ENCODE results near the gene ATP13A5. TPM values are rescaled to one million over a fixed set of nuclear protein-coding genes. Genes with fewer than 3 reads are reported as not detected.

ATP13A5 gene
- total RNA-seq, 1 experiment from 2014 or later: not detected

DNA sequence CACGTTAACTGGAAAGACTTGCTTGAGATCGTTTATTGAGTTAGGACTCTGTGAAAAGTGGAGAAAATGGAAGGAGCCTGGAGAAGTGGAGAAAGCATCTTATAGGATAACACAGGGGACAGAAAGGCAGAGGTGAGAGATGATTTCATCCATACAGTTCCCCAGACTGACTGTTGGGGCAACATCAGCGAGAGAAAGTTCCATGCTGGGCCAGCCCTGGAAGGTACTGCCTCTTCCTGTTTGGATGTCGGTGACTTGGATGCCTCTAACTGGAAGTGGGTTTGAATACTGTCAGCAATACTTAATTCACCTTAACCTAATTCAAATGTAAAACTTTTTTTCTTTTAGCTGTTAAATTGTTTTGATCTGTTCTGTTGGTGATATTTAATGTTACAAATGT is 32.3 kb downstream of the ATP13A5 start:
- Histone ChIP-seq H3K4me1 (ENCODE audit: insufficient read depth, low read length) (peaks cover 12% of the 10 kb centered on the region), H3K18ac (ENCODE audit: insufficient read length, low read depth, low read length) (no peak overlapping the region), H2BK20ac (ENCODE audit: low read depth, low read length, poor library complexity, severe bottlenecking) (no peak overlapping the region), H3K4ac (ENCODE audit: low read depth, low read length) (no peak overlapping the region), H3K27me3 (ENCODE audit: insufficient read depth, low read length) (no peaks in the 10 kb centered on the region), H2BK12ac (ENCODE audit: insufficient read length, low read depth, low read length) (no peak overlapping the region), H4K8ac (replicated peaks; ENCODE audit: insufficient read length, low read depth, low read length) (no peak overlapping the region), H3K23ac (ENCODE audit: insufficient read length, low read depth, low read length) (no peak overlapping the region), H2AFZ (ENCODE audit: low read length) (no peak overlapping the region), H3K27ac (ENCODE audit: insufficient read length, low read depth, low read length) (no peak overlapping the region), H2BK15ac (ENCODE audit: low read depth, low read length) (no peak overlapping the region), H3K9me3 (ENCODE audit: control insufficient read depth, low read depth, low read length) (no peaks in the 10 kb centered on the region), H2BK5ac (ENCODE audit: insufficient read length, low read length) (no peak overlapping the region), H3K4me2 (ENCODE audit: insufficient read depth, insufficient read length, low read length) (no peak overlapping the region), H3K56ac (ENCODE audit: insufficient read length, low read depth, low read length) (no peak overlapping the region), H4K91ac (ENCODE audit: insufficient read length, low read depth, low read length) (no peak overlapping the region), H2BK120ac (ENCODE audit: low read depth, low read length, poor library complexity, severe bottlenecking) (no peak overlapping the region), H2AK5ac (ENCODE audit: insufficient read length, low read length) (no peak overlapping the region), H4K20me1 (ENCODE audit: control insufficient read depth, insufficient read depth, insufficient read length) (no peaks in the 10 kb centered on the region), H3K9ac (ENCODE audit: extremely low read depth, insufficient read length, low read length) (no peak overlapping the region), H3K79me2 (ENCODE audit: insufficient read depth, low read length) (no peaks in the 10 kb centered on the region), H3T11ph (ENCODE audit: low read length) (no peak overlapping the region), H4K5ac (ENCODE audit: insufficient read length, low read depth, low read length) (no peak overlapping the region), H3K23me2 (ENCODE audit: insufficient read length, low read depth, low read length, poor library complexity, severe bottlenecking) (no peaks in the 10 kb centered on the region), H3K79me1 (ENCODE audit: insufficient read depth, low read depth, low read length, poor library complexity, severe bottlenecking) (no peaks in the 10 kb centered on the region), H3K14ac (ENCODE audit: insufficient read depth, low read length) (no peak overlapping the region)
- Mint-ChIP-seq H3K4me3 (0 out of 5 replicates have a peak overlapping the region, but pooled peaks of 1 of the 2 experiments have one; percentile 16), H3K36me3 (ENCODE audit: insufficient read depth in 1 of 3, low read depth in 3 of 3) (no peaks in the 10 kb centered on the region), H3K27ac (peak overlapping the region in 1 of 3 experiments; percentile 6; a peak in 1 of 7 replicates), H3K9me3 (no peaks in the 10 kb centered on the region), H3K27me3 (ENCODE audit: low read depth) (no peaks in the 10 kb centered on the region; the same call in 1 of the 2 replicates), H3K4me1 (peaks cover 42 to 52% of the 10 kb centered on the region in 2 experiments)
- TF ChIP-seq, protein P1, sequence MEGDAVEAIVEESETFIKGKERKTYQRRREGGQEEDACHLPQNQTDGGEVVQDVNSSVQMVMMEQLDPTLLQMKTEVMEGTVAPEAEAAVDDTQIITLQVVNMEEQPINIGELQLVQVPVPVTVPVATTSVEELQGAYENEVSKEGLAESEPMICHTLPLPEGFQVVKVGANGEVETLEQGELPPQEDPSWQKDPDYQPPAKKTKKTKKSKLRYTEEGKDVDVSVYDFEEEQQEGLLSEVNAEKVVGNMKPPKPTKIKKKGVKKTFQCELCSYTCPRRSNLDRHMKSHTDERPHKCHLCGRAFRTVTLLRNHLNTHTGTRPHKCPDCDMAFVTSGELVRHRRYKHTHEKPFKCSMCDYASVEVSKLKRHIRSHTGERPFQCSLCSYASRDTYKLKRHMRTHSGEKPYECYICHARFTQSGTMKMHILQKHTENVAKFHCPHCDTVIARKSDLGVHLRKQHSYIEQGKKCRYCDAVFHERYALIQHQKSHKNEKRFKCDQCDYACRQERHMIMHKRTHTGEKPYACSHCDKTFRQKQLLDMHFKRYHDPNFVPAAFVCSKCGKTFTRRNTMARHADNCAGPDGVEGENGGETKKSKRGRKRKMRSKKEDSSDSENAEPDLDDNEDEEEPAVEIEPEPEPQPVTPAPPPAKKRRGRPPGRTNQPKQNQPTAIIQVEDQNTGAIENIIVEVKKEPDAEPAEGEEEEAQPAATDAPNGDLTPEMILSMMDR (conservative IDR thresholded peaks at IDR 0.05): no peak
- WGBS (ENCODE audit: extremely low coverage, insufficient read length, low lambda C conversion rate): no CpG with 5 or more reads among the region's 4 CpGs
- peak; percentile 39 for DNase-seq
